Lower lobe of right lung (tissue), 2 donors: ENCODE measurements around the gene CCNJ. TPM values are rescaled to one million over a fixed set of nuclear protein-coding genes. Genes with fewer than 3 reads are reported as not detected.

Source experiments
- ATAC-seq, 2 donors: fragments of 200-7000 bp; cut with Tn5 transposase; one replicate each; pipeline ENCODE4 v1.9.1; 2020 to 2022; ENCODE audit warnings: mild to moderate bottlenecking in 2 of 2, moderate library complexity in 2 of 2
- DNase-seq: peaks from one replicate; pipeline ENCODE4 v3.0.0-alpha.2; 2020
- H3K27ac ChIP-seq: fragments of 200-600 bp; one replicate; pipeline ENCODE4 v1.8.0; 2022
- H3K27me3 ChIP-seq: fragments of 200-600 bp; one replicate; pipeline ENCODE4 v1.8.0; 2022; ENCODE audit warnings: low read depth
- H3K36me3 ChIP-seq: fragments of 200-600 bp; one replicate; pipeline ENCODE4 v1.8.0; 2022; ENCODE audit warnings: mild to moderate bottlenecking
- H3K4me1 ChIP-seq: fragments of 200-600 bp; one replicate; pipeline ENCODE4 v1.8.0; 2022
- H3K4me3 ChIP-seq: fragments of 200-600 bp; one replicate; pipeline ENCODE4 v1.8.0; 2022; ENCODE audit warnings: mild to moderate bottlenecking
- H3K9me3 ChIP-seq: fragments of 200-600 bp; one replicate; pipeline ENCODE4 v1.8.0; 2022
- CTCF ChIP-seq: fragments of 200-600 bp; IDR thresholded peaks from one replicate; pipeline ENCODE4 v1.8.0; 2022; ENCODE audit warnings: antibody characterized with exemption, mild to moderate bottlenecking
- intact Hi-C: fragments of 100-400 bp; cut with DNase I; formaldehyde crosslinking; loops from one replicate; pipeline ENCODE4 v1.11.0; 2022
- total RNA-seq: library from RNA; stranded (reverse); fragmentation: NEBNext Ultra II Directional; extraction: Animal tissue kit (Norgen Biotek cat#: 25700); gene quantifications from one replicate; pipeline ENCODE4 v1.2.1, GENCODE V29; 2021
- donor health status: DM: no; HTN: yes; CAD: no; lungs with severe emphysema.

The CCNJ gene
- total RNA-seq, 1 donor from 2014 or later = 8.8 TPM

GRCh38 chr10:96017191-96017687, 26.1 kb upstream of the CCNJ start:
- Histone ChIP-seq H3K9me3 (no peaks in the 10 kb centered on the region), H3K36me3 (no peaks in the 10 kb centered on the region), H3K27me3 (no peaks in the 10 kb centered on the region), H3K4me1 (peaks cover 5% of the 10 kb centered on the region), H3K4me3 (no peak overlapping the region), H3K27ac (no peak overlapping the region)
- DNase-seq (no peak), ATAC-seq (peak; percentile 82 to 83)
- intact Hi-C loops = no loop called here
- TF ChIP-seq CTCF = peak; percentile 76

DNA sequence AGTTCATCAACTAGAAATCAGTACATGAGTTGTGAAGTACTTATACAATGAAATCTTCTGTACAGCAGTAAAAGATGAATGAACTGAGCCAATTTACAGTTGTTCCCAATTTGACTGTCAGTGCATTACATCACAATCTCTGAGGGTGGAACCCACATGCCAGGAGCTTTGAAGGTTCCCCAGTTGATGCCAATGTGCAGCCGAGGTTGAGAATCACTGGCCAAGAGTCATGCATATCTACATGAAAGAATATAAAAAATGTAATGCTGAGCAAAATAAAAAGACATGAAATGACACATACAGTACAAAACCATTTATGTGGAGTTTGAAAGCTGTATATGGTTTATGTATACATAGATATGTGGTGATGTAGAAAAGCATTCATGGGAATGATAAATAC, 22.1 kb upstream of the CCNJ start:
- Histone ChIP-seq H3K36me3 (no peaks in the 10 kb centered on the region), H3K4me3 (no peak overlapping the region), H3K27me3 (no peaks in the 10 kb centered on the region), H3K4me1 (peaks cover 5% of the 10 kb centered on the region), H3K9me3 (no peaks in the 10 kb centered on the region), H3K27ac (no peak overlapping the region)
- no peak for ATAC-seq
- DNase-seq = no peak
- TF ChIP-seq CTCF = no peak
- intact Hi-C loops = no loop called here

DNA sequence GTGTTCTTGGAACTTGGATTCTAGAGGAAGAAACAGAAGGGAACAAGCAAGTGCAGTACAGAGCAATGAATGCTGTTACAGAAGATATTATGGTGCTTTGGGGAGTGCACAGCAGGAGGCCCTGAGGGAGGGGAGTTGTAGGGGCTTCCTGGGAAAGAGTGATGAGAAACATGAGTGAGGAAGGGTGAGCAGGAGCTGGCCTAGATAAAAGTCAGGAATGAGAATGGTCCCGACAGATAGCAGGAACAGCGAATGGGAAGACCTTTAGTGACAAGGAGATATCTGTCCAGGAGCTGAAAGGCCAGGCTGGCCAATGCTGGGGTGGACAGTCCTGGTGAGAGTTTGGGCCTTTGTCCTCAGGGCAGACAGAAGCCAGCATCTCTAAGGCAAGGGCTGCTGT, 20.6 kb upstream of the CCNJ start:
- no peaks in the 10 kb centered on the region for H3K4me1 ChIP-seq
- H3K4me3 ChIP-seq = no peak overlapping the region
- H3K36me3 ChIP-seq = no peaks in the 10 kb centered on the region
- H3K27me3 ChIP-seq = no peaks in the 10 kb centered on the region
- TF ChIP-seq CTCF = no peak
- DNase-seq = no peak
- no peak overlapping the region for H3K27ac ChIP-seq
- no peak for ATAC-seq
- H3K9me3 ChIP-seq = no peaks in the 10 kb centered on the region
- intact Hi-C loops = no loop called here

GRCh38 chr10:96023168-96023567, 20.2 kb upstream of the CCNJ start:
- no peaks in the 10 kb centered on the region for H3K4me1 ChIP-seq
- H3K27ac ChIP-seq = no peak overlapping the region
- DNase-seq (no peak), ATAC-seq (no peak)
- no peaks in the 10 kb centered on the region for H3K9me3 ChIP-seq
- intact Hi-C loops = no loop called here
- no peak for TF ChIP-seq CTCF
- H3K4me3 ChIP-seq = no peak overlapping the region
- no peaks in the 10 kb centered on the region for H3K27me3 ChIP-seq
- H3K36me3 ChIP-seq = no peaks in the 10 kb centered on the region

GRCh38 chr10:96025566-96025965, 17.8 kb upstream of the CCNJ start:
- H3K4me3 ChIP-seq = no peak overlapping the region
- no peaks in the 10 kb centered on the region for H3K4me1 ChIP-seq
- no peaks in the 10 kb centered on the region for H3K9me3 ChIP-seq
- no peak for TF ChIP-seq CTCF
- DNase-seq = no peak
- no peak overlapping the region for H3K27ac ChIP-seq
- ATAC-seq = no peak
- no peaks in the 10 kb centered on the region for H3K36me3 ChIP-seq
- intact Hi-C loops = no loop called here
- no peaks in the 10 kb centered on the region for H3K27me3 ChIP-seq

DNA sequence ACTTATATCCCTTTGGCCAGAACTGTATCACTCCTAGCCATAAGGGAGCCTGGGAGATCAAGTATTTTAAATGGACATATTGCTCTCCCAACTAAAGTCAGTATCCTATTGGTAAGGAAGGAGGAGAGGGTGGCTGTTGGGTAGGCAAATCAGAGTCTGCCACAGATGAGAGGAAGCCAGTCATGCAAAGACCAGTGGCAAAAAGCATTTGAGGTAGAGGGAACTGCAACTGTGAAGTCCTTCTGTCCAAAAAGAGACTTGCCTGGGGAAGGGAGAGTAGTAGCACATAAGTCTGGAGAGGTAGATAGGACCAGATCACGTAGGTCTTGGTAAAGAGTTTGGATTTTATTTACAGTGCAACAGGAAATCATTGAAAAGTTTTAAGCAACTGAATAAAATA, 8.8 kb upstream of the CCNJ start:
- ATAC-seq = no peak
- intact Hi-C loops = no loop called here

More for the DNA sequence above, 8.8 kb upstream of the CCNJ start:
- H3K27me3 ChIP-seq = no peaks in the 10 kb centered on the region
- no peaks in the 10 kb centered on the region for H3K9me3 ChIP-seq
- no peak overlapping the region for H3K27ac ChIP-seq
- TF ChIP-seq CTCF = no peak
- no peaks in the 10 kb centered on the region for H3K36me3 ChIP-seq
- H3K4me3 ChIP-seq = no peak overlapping the region
- DNase-seq = no peak
- H3K4me1 ChIP-seq = no peaks in the 10 kb centered on the region
